NB4 (cell line): ENCODE measurements around the gene CHCHD1.

Experiments
- POLR2A ChIP-seq: IDR thresholded peaks from 2 replicates; pipeline ENCODE4 v1.6.1; 2011; ENCODE audit warnings: mild to moderate bottlenecking; ENCODE audit not compliant: insufficient read length; ENCODE audit errors: extremely low read depth
- TF ChIP-seq, protein P1 (sequence below): IDR thresholded peaks from one replicate; pipeline ENCODE4 v1.5.1; 2012; ENCODE audit warnings: low read depth, low read length
- TF ChIP-seq, protein P2 (sequence below): IDR thresholded peaks from 2 replicates; pipeline ENCODE4 v1.6.1; 2011; ENCODE audit warnings: low read depth, low read length

DNA sequence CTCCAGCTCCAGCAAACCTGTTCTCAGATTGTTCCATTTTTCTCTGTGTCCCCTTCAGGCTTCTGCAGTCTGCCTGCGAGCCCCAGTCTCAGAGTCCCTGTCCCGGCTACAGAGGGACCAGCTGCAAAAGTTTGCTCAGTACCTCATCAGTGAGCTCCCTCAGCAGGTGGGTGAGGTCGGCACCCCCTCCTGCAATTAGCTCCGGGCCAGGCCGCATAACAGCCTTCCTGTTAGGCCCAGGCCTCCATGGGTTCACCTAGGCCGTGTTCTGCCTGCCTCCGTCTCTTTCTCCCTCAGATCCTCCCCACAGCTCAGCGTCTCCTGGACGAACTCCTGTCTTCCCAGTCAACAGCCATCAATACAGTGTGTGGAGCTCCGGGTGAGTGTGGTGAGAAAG, 7.8 kb downstream of the CHCHD1 start:
- TF ChIP-seq, protein P1, sequence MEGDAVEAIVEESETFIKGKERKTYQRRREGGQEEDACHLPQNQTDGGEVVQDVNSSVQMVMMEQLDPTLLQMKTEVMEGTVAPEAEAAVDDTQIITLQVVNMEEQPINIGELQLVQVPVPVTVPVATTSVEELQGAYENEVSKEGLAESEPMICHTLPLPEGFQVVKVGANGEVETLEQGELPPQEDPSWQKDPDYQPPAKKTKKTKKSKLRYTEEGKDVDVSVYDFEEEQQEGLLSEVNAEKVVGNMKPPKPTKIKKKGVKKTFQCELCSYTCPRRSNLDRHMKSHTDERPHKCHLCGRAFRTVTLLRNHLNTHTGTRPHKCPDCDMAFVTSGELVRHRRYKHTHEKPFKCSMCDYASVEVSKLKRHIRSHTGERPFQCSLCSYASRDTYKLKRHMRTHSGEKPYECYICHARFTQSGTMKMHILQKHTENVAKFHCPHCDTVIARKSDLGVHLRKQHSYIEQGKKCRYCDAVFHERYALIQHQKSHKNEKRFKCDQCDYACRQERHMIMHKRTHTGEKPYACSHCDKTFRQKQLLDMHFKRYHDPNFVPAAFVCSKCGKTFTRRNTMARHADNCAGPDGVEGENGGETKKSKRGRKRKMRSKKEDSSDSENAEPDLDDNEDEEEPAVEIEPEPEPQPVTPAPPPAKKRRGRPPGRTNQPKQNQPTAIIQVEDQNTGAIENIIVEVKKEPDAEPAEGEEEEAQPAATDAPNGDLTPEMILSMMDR = no peak
- no peak for TF ChIP-seq POLR2A
- TF ChIP-seq, protein P2, sequence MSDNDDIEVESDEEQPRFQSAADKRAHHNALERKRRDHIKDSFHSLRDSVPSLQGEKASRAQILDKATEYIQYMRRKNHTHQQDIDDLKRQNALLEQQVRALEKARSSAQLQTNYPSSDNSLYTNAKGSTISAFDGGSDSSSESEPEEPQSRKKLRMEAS = no peak
